ENCODE results near the gene LRRFIP2. TPM values are rescaled to one million over a fixed set of nuclear protein-coding genes. Genes with fewer than 3 reads are reported as not detected.

The LRRFIP2 gene
- total and polyA plus RNA-seq, 4 donors = 44.5 to 96.9 (median 57.0) TPM

DNA sequence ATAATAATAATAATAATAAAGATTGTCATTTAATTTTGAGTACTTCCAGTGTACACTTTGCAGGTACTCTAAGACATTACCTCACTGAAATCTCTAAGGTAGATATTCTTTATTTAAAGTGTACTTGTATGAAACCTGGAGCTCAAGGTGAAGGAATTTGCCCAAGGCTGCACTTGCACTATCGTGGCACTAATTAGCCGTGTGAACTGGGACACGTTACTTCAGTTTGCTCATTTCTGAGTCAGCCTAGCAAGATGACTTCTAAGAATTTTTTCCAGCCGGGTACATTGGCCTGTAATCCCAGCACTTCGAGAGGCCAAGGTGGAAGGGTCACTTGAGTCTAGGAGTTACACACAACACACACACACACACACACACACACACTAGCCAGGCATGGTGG is 147.5 kb downstream of the LRRFIP2 start:
- no peaks in the 10 kb centered on the region for H3K27me3 ChIP-seq (ENCODE audit: control insufficient read depth in 1 of 2, insufficient read depth in 2 of 2, low read length in 1 of 2)
- no peak overlapping the region for H3K4me3 ChIP-seq (ENCODE audit: low read length in 2 of 2)
- no peak for DNase-seq
- H3K36me3 ChIP-seq (ENCODE audit: control insufficient read depth in 1 of 2, insufficient read depth in 2 of 2, low read length in 1 of 2) = peaks cover 8 to 12% of the 10 kb centered on the region in 2 donors
- H3K9me3 ChIP-seq (ENCODE audit: control insufficient read depth, low read length) = no peaks in the 10 kb centered on the region
- WGBS, 2 donors = 58 to 76% methylated on average over 5 of the region's 5 CpGs
- intact Hi-C loops (cut with DNase I) = no loop called here
- ATAC-seq (ENCODE audit: low FRiP score) = no peak
- H3K4me1 ChIP-seq (ENCODE audit: control insufficient read depth in 1 of 2, insufficient read depth in 2 of 2, low read length in 2 of 2) = peaks cover 2 to 8% of the 10 kb centered on the region in 2 donors
- H3K27ac ChIP-seq (ENCODE audit: low read depth in 1 of 2, low read length in 2 of 2) = no peak overlapping the region

DNA sequence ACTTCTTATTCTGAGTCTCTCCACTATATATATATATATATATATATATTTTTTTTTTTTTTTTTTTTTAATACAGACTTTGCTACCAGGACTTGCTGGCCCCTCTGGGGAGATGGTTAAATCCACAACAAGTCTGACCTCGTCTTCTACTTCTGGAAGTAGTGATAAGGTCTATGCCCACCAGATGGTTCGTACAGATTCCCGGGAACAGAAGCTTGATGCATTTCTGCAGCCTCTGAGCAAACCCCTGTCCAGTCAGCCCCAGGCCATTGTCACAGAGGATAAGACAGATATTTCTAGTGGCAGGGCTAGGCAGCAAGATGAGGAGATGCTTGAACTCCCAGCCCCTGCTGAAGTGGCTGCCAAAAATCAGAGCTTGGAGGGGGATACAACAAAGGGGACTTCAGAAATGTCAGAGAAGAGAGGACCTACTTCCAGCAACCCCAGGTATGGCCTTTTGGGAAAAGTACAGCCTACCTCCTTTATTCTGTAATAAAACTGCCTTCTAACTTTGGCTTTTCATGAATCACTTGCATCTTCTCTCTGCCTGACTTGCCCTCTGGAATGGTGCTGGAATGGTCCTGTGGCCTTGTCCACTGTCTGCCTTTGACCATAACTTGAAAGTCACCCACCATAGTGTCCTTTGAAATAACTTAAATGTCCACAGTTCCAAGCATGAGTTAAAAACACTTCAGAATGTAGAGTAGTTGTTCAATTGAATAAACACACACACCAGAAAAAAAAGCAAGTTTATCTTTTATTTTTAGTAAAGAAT is 148.6 kb downstream of the LRRFIP2 start:
- ATAC-seq (ENCODE audit: low FRiP score) (no peak), DNase-seq (no peak)
- intact Hi-C loops (cut with DNase I) = no loop called here
- no peaks in the 10 kb centered on the region for H3K9me3 ChIP-seq (ENCODE audit: control insufficient read depth, low read length)
- H3K4me3 ChIP-seq (ENCODE audit: low read length in 2 of 2) = no peak overlapping the region
- peaks cover 12 to 15% of the 10 kb centered on the region in 2 donors for H3K36me3 ChIP-seq (ENCODE audit: control insufficient read depth in 1 of 2, insufficient read depth in 2 of 2, low read length in 1 of 2)
- peaks cover 0 to 4% of the 10 kb centered on the region in 2 donors for H3K4me1 ChIP-seq (ENCODE audit: control insufficient read depth in 1 of 2, insufficient read depth in 2 of 2, low read length in 2 of 2)
- WGBS, 2 donors = 73 to 75% methylated on average over 3 of the region's 3 CpGs
- H3K27me3 ChIP-seq (ENCODE audit: control insufficient read depth in 1 of 2, insufficient read depth in 2 of 2, low read length in 1 of 2) = no peaks in the 10 kb centered on the region
- H3K27ac ChIP-seq (ENCODE audit: low read depth in 1 of 2, low read length in 2 of 2) = peak overlapping the region; percentile 1 to 17

DNA sequence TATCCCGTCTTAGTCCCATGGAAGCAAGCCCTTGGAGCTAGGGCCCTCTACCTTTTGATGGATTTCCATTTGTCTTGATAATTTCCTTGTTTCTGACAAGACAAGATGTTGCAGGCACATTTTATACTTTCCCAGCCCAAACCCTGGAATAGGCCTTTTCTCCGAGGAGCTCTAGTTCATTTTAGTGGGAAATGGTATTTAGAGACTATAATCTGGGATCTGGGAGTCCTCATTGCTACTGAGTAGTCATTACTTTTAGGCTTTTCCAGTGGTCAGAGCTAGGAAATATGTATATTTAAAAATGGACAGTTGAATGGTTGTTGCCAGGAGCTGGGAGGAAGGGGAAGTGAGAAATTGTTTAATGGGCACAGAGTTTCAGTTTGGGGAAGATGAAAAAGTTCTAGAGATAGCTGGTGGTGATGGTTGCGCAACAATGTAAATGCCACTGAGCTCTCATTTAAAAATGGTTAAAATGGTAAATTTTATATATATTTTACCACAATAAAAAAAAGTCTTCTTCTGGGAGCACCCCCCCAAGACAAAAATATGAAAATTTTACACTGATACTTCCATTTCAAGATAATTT is 149.5 kb downstream of the LRRFIP2 start:
- ATAC-seq (ENCODE audit: low FRiP score) = no peak
- no peaks in the 10 kb centered on the region for H3K9me3 ChIP-seq (ENCODE audit: control insufficient read depth, low read length)
- intact Hi-C loops (cut with DNase I) = loop anchor here (5.0 kb wide), 2 partner anchors 187 to 192 kb away; no protein-coding TSS in a partner anchor
- H3K36me3 ChIP-seq (ENCODE audit: control insufficient read depth in 1 of 2, insufficient read depth in 2 of 2, low read length in 1 of 2) = peaks cover 12 to 18% of the 10 kb centered on the region in 2 donors
- DNase-seq = no peak
- no peaks in the 10 kb centered on the region for H3K27me3 ChIP-seq (ENCODE audit: control insufficient read depth in 1 of 2, insufficient read depth in 2 of 2, low read length in 1 of 2)
- H3K4me1 ChIP-seq (ENCODE audit: control insufficient read depth in 1 of 2, insufficient read depth in 2 of 2, low read length in 2 of 2) = peaks cover 0 to 2% of the 10 kb centered on the region in 2 donors
- H3K27ac ChIP-seq (ENCODE audit: low read depth in 1 of 2, low read length in 2 of 2) = no peak overlapping the region
- H3K4me3 ChIP-seq (ENCODE audit: low read length in 2 of 2) = no peak overlapping the region
- 95 to 96% methylated on average over 3 of the region's 3 CpGs for WGBS, 2 donors

DNA sequence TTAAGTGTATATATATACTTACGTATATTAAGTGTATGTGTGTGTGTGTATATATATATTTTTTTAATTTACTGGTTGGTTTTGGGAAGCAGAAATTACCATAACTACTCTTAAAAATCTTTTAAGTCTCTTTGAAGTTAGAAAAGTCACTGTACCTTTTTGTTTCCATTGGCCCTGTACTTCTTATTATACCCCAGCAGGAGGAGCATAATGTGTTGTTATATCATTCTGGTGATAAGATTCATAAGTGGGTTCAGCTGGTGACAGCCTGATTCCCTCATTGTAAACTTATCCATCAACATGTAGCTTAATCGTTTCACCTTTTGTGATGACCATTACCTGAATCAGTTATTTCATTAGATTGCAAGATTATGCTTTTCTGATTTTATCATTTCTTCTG is 150.3 kb downstream of the LRRFIP2 start:
- 90 to 93% methylated on average over 2 of the region's 2 CpGs for WGBS, 2 donors
- Histone ChIP-seq H3K27me3 (ENCODE audit: control insufficient read depth in 1 of 2, insufficient read depth in 2 of 2, low read length in 1 of 2) (no peaks in the 10 kb centered on the region), H3K36me3 (ENCODE audit: control insufficient read depth in 1 of 2, insufficient read depth in 2 of 2, low read length in 1 of 2) (peaks cover 12 to 20% of the 10 kb centered on the region in 2 donors), H3K4me1 (ENCODE audit: control insufficient read depth in 1 of 2, insufficient read depth in 2 of 2, low read length in 2 of 2) (peaks cover 0 to 2% of the 10 kb centered on the region in 2 donors), H3K9me3 (ENCODE audit: control insufficient read depth, low read length) (no peaks in the 10 kb centered on the region), H3K4me3 (ENCODE audit: low read length in 2 of 2) (no peak overlapping the region), H3K27ac (ENCODE audit: low read depth in 1 of 2, low read length in 2 of 2) (no peak overlapping the region)
- intact Hi-C loops (cut with DNase I) = loop anchor here (5.0 kb wide), 2 partner anchors 188 to 193 kb away; no protein-coding TSS in a partner anchor
- no peak for DNase-seq
- no peak for ATAC-seq (ENCODE audit: low FRiP score)

DNA sequence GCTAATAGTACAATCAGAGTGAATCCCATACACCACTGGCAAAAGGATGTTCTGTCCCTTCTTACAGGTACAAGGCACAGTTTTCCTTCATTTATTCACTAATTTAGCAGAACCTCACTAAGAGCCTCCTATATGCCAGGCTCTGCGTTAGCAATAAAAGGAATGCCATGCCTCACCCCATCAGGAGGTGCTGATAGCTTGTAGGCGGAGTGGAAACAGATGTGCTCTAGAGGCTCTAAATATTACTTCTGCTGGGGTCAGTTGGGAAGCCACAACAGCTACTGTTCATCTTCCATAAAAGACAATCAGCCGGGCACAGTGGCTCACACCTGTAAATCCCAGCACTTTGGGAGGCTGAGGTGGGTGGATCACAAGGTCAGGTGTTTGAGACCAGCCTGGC is 156.7 kb downstream of the LRRFIP2 start:
- 97 to 100% methylated on average over 3 of the region's 3 CpGs for WGBS, 2 donors
- intact Hi-C loops (cut with DNase I) = no loop called here
- Histone ChIP-seq H3K36me3 (ENCODE audit: control insufficient read depth in 1 of 2, insufficient read depth in 2 of 2, low read length in 1 of 2) (peaks cover 9 to 17% of the 10 kb centered on the region in 2 donors), H3K4me3 (ENCODE audit: low read length in 2 of 2) (no peak overlapping the region), H3K9me3 (ENCODE audit: control insufficient read depth, low read length) (no peaks in the 10 kb centered on the region), H3K4me1 (ENCODE audit: control insufficient read depth in 1 of 2, insufficient read depth in 2 of 2, low read length in 2 of 2) (no peaks in the 10 kb centered on the region), H3K27ac (ENCODE audit: low read depth in 1 of 2, low read length in 2 of 2) (no peak overlapping the region), H3K27me3 (ENCODE audit: control insufficient read depth in 1 of 2, insufficient read depth in 2 of 2, low read length in 1 of 2) (no peaks in the 10 kb centered on the region)
- ATAC-seq (ENCODE audit: low FRiP score) (no peak), DNase-seq (no peak)

DNA sequence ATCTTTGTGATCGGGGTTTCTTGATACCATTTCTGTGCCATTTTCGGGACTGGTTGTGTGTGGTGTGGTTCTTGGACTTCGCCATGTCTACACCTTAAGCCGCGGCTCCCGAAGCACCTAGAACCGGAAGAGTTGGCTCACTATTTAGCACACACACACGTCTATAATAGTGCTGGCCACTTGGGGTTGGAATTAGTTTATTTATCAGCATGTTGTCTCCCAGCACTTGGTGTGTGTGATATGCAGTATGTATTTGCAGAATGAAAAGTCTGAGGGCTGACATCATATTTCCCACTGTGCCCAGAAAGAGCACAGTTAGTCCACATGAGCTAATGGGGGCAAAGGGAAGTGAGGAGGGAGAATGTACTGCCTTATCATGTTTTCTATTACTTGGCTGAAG is 157.5 kb downstream of the LRRFIP2 start:
- Histone ChIP-seq H3K27ac (ENCODE audit: low read depth in 1 of 2, low read length in 2 of 2) (no peak overlapping the region), H3K9me3 (ENCODE audit: control insufficient read depth, low read length) (no peaks in the 10 kb centered on the region), H3K4me1 (ENCODE audit: control insufficient read depth in 1 of 2, insufficient read depth in 2 of 2, low read length in 2 of 2) (no peaks in the 10 kb centered on the region), H3K27me3 (ENCODE audit: control insufficient read depth in 1 of 2, insufficient read depth in 2 of 2, low read length in 1 of 2) (no peaks in the 10 kb centered on the region), H3K4me3 (ENCODE audit: low read length in 2 of 2) (no peak overlapping the region), H3K36me3 (ENCODE audit: control insufficient read depth in 1 of 2, insufficient read depth in 2 of 2, low read length in 1 of 2) (peaks cover 4 to 15% of the 10 kb centered on the region in 2 donors)
- intact Hi-C loops (cut with DNase I) = no loop called here
- DNase-seq = no peak
- 90 to 94% methylated on average over 8 of the region's 8 CpGs for WGBS, 2 donors
- ATAC-seq (ENCODE audit: low FRiP score) = no peak

DNA sequence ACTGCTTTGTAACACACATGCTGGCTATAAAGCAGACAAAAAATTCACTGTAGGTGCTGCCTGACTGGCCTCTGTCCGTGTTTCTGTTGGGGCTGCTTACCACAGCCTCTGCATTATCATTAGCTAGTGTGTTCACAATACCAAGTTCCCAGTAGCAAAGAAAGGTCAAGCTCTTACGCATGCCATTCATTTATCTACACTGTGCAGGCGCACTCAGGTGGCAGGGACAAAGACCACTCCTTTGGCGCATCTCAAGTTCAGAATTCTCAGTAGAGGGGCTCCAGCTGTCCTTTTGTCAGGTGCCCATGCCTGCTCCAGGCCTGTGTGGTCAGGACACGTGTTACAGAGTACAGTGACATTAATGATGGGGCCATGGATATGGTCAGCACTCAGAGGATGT is 158.7 kb downstream of the LRRFIP2 start:
- intact Hi-C loops (cut with DNase I) = no loop called here
- Histone ChIP-seq H3K9me3 (ENCODE audit: control insufficient read depth, low read length) (no peaks in the 10 kb centered on the region), H3K36me3 (ENCODE audit: control insufficient read depth in 1 of 2, insufficient read depth in 2 of 2, low read length in 1 of 2) (peaks cover 4 to 7% of the 10 kb centered on the region in 2 donors), H3K4me3 (ENCODE audit: low read length in 2 of 2) (no peak overlapping the region), H3K4me1 (ENCODE audit: control insufficient read depth in 1 of 2, insufficient read depth in 2 of 2, low read length in 2 of 2) (no peaks in the 10 kb centered on the region), H3K27ac (ENCODE audit: low read depth in 1 of 2, low read length in 2 of 2) (no peak overlapping the region), H3K27me3 (ENCODE audit: control insufficient read depth in 1 of 2, insufficient read depth in 2 of 2, low read length in 1 of 2) (no peaks in the 10 kb centered on the region)
- DNase-seq (no peak), ATAC-seq (ENCODE audit: low FRiP score) (no peak)
- 93 to 94% methylated on average over 5 of the region's 5 CpGs for WGBS, 2 donors

DNA sequence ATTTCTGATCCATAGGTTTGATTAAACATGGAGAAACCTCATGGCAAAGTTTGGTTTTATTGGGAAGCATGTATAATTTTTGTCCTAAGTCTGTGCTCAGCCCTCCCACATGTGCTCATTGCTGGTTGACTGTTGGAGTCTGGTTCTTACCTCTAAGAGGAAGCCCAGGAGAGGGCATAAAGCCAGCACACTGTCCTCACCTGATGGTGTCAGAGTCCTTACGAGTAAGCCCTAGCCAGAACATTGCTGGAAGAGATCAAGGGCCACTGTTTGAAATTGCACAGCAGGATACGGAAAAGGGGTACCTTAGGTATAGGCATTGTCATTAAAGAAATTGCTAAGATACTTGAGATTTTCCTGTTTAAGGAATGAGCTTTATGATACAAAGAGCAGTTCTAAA is 159.8 kb downstream of the LRRFIP2 start:
- intact Hi-C loops (cut with DNase I) = no loop called here
- no peaks in the 10 kb centered on the region for H3K4me1 ChIP-seq (ENCODE audit: control insufficient read depth in 1 of 2, insufficient read depth in 2 of 2, low read length in 2 of 2)
- H3K4me3 ChIP-seq (ENCODE audit: low read length in 2 of 2) = no peak overlapping the region
- DNase-seq (no peak), ATAC-seq (ENCODE audit: low FRiP score) (no peak)
- H3K27me3 ChIP-seq (ENCODE audit: control insufficient read depth in 1 of 2, insufficient read depth in 2 of 2, low read length in 1 of 2) = no peaks in the 10 kb centered on the region
- H3K27ac ChIP-seq (ENCODE audit: low read depth in 1 of 2, low read length in 2 of 2) = no peak overlapping the region
- no peaks in the 10 kb centered on the region for H3K9me3 ChIP-seq (ENCODE audit: control insufficient read depth, low read length)
- peaks cover 4 to 5% of the 10 kb centered on the region in 2 donors for H3K36me3 ChIP-seq (ENCODE audit: control insufficient read depth in 1 of 2, insufficient read depth in 2 of 2, low read length in 1 of 2)
- WGBS, 2 donors = 80 to 86% methylated on average over 2 of the region's 2 CpGs
